ENCODE data around the gene CA11.
"Not testable (repeated sequence)": the region's sequence is repeated elsewhere in the genome, so short reads cannot be mapped to it uniquely, and the experiment has no call there.

The CA11 gene

GRCh38 chr19:48632692-48633147 lies 13.3 kb downstream of the CA11 start:
- in situ Hi-C loops (cut with MboI; ENCODE audit: low pct_unique_long_range_greater_than_20kb, low sequenced_read_pairs) = no loop called here

GRCh38 chr19:48632286-48632685 lies 13.7 kb downstream of the CA11 start:
- DNase-seq; in situ Hi-C loops (cut with MboI; ENCODE audit: low pct_unique_long_range_greater_than_20kb, low sequenced_read_pairs): not testable (repeated sequence)

More at GRCh38 chr19:48632692-48633147, 13.3 kb downstream of the CA11 start:
- DNase-seq = no peak

- in situ Hi-C loops (cut with MboI; ENCODE audit: low pct_unique_long_range_greater_than_20kb, low sequenced_read_pairs) = no loop called here
These were observed 14.8 kb downstream of the CA11 start for GRCh38 chr19:48631225-48631624.

GRCh38 chr19:48630296-48631063 lies 15.5 kb downstream of the CA11 start:
- in situ Hi-C loops (cut with MboI; ENCODE audit: low pct_unique_long_range_greater_than_20kb, low sequenced_read_pairs) = no loop called here
- no peak for DNase-seq

More at GRCh38 chr19:48631225-48631624, 14.8 kb downstream of the CA11 start:
- DNase-seq = no peak

GRCh38 chr19:48629599-48630295 lies 16.2 kb downstream of the CA11 start:
- DNase-seq = no peak

GRCh38 chr19:48629297-48629598 lies 16.7 kb downstream of the CA11 start:
- in situ Hi-C loops (cut with MboI; ENCODE audit: low pct_unique_long_range_greater_than_20kb, low sequenced_read_pairs) = no loop called here
- no peak for DNase-seq

More at GRCh38 chr19:48629599-48630295, 16.2 kb downstream of the CA11 start:
- in situ Hi-C loops (cut with MboI; ENCODE audit: low pct_unique_long_range_greater_than_20kb, low sequenced_read_pairs) = no loop called here

GRCh38 chr19:48628486-48629296 lies 17.3 kb downstream of the CA11 start:
- in situ Hi-C loops (cut with MboI; ENCODE audit: low pct_unique_long_range_greater_than_20kb, low sequenced_read_pairs) = no loop called here

GRCh38 chr19:48627865-48628314 lies 18.1 kb downstream of the CA11 start:
- in situ Hi-C loops (cut with MboI; ENCODE audit: low pct_unique_long_range_greater_than_20kb, low sequenced_read_pairs) = no loop called here

More at GRCh38 chr19:48628486-48629296, 17.3 kb downstream of the CA11 start:
- no peak for DNase-seq

GRCh38 chr19:48627201-48627864 lies 18.7 kb downstream of the CA11 start:
- DNase-seq = no peak
- in situ Hi-C loops (cut with MboI; ENCODE audit: low pct_unique_long_range_greater_than_20kb, low sequenced_read_pairs) = no loop called here

More at GRCh38 chr19:48627865-48628314, 18.1 kb downstream of the CA11 start:
- DNase-seq = no peak

GRCh38 chr19:48625891-48626327 lies 20.1 kb downstream of the CA11 start:
- no peak for DNase-seq
- in situ Hi-C loops (cut with MboI; ENCODE audit: low pct_unique_long_range_greater_than_20kb, low sequenced_read_pairs) = no loop called here

GRCh38 chr19:48624791-48625723 lies 20.9 kb downstream of the CA11 start:
- in situ Hi-C loops (cut with MboI; ENCODE audit: low pct_unique_long_range_greater_than_20kb, low sequenced_read_pairs) = no loop called here
- no peak for DNase-seq

- peak; percentile 97 for DNase-seq
- in situ Hi-C loops (cut with MboI; ENCODE audit: low pct_unique_long_range_greater_than_20kb, low sequenced_read_pairs) = no loop called here
These were observed 21.9 kb downstream of the CA11 start for GRCh38 chr19:48624067-48624594.

- in situ Hi-C loops (cut with MboI; ENCODE audit: low pct_unique_long_range_greater_than_20kb, low sequenced_read_pairs) = no loop called here
- no peak for DNase-seq
These were observed 22.4 kb downstream of the CA11 start for GRCh38 chr19:48623556-48624066.

GRCh38 chr19:48619692-48620585 lies 26.0 kb downstream of the CA11 start:
- no peak for DNase-seq
- in situ Hi-C loops (cut with MboI; ENCODE audit: low pct_unique_long_range_greater_than_20kb, low sequenced_read_pairs) = no loop called here

- peak; percentile 99 for DNase-seq
- in situ Hi-C loops (cut with MboI; ENCODE audit: low pct_unique_long_range_greater_than_20kb, low sequenced_read_pairs) = no loop called here
These were observed 26.9 kb downstream of the CA11 start, which contains the start of the genes RPL18 and SPHK2 for GRCh38 chr19:48618916-48619691. Gene RPL18, minus strand, starts transcription at chr19:48619178. Its CDS starts 35 bp downstream, at chr19:48619143. Gene SPHK2, plus strand, starts transcription at chr19:48619506. Its CDS starts 1,009 bp downstream, at chr19:48620515.
